H9 (cell line): ENCODE results near the gene CCDC160. TPM values are rescaled to one million over a fixed set of nuclear protein-coding genes. Genes with fewer than 3 reads are reported as not detected.
A peak's percentile ranks its signal among the peaks of the same experiment; 100 is the strongest.

Source experiments
- DNase-seq: peaks from one replicate; pipeline ENCODE4 v3.0.0-alpha.2; 2017
- H2AFZ ChIP-seq: one replicate; pipeline ENCODE4 v1.6.1; 2013; ENCODE audit warnings: mild to moderate bottlenecking, low read length, control low read depth, moderate library complexity
- H2AK5ac ChIP-seq: 2 replicates; pipeline ENCODE4 v1.6.1; 2013; ENCODE audit warnings: low read length, control low read depth, mixed read lengths; ENCODE audit not compliant: insufficient read length
- H2BK120ac ChIP-seq: one replicate; pipeline ENCODE4 v1.6.1; 2013; ENCODE audit warnings: low read depth, mild to moderate bottlenecking, low read length, control low read depth, inconsistent platforms; ENCODE audit not compliant: poor library complexity, severe bottlenecking
- H2BK12ac ChIP-seq: 2 replicates; pipeline ENCODE4 v1.6.1; 2013; ENCODE audit warnings: low read length, control low read depth, mixed read lengths, low read depth; ENCODE audit not compliant: insufficient read length
- H2BK15ac ChIP-seq: 2 replicates; pipeline ENCODE4 v1.6.1; 2013; ENCODE audit warnings: low read depth, low read length, control low read depth
- H2BK20ac ChIP-seq: one replicate; pipeline ENCODE4 v1.6.1; 2013; ENCODE audit warnings: low read depth, mild to moderate bottlenecking, low read length, control low read depth, inconsistent platforms; ENCODE audit not compliant: poor library complexity, severe bottlenecking
- H2BK5ac ChIP-seq: 2 replicates; pipeline ENCODE4 v1.6.1; 2013; ENCODE audit warnings: low read length, control low read depth, mixed read lengths; ENCODE audit not compliant: insufficient read length
- H3K14ac ChIP-seq: 2 replicates; pipeline ENCODE4 v1.6.1; 2013; ENCODE audit warnings: low read length, control low read depth; ENCODE audit not compliant: insufficient read depth
- H3K18ac ChIP-seq: 2 replicates; pipeline ENCODE4 v1.6.1; 2013; ENCODE audit warnings: low read depth, mild to moderate bottlenecking, mixed read lengths, low read length, control low read depth; ENCODE audit not compliant: insufficient read length
- H3K23ac ChIP-seq: 2 replicates; pipeline ENCODE4 v1.6.1; 2013; ENCODE audit warnings: low read length, control low read depth, mixed read lengths, low read depth; ENCODE audit not compliant: insufficient read length
- H3K23me2 ChIP-seq: 2 replicates; pipeline ENCODE4 v1.6.1; 2013; ENCODE audit warnings: low read depth, mild to moderate bottlenecking, mixed read lengths, low read length, control low read depth; ENCODE audit not compliant: insufficient read length, poor library complexity, severe bottlenecking
- H3K27ac ChIP-seq: 2 replicates; pipeline ENCODE4 v1.5.1; 2013; ENCODE audit warnings: low read length, control low read depth, mixed read lengths, low read depth; ENCODE audit not compliant: insufficient read length
- H3K27me3 ChIP-seq: 2 replicates; pipeline ENCODE4 v1.6.1; 2013; ENCODE audit warnings: low read length, control low read depth, inconsistent platforms; ENCODE audit not compliant: insufficient read depth
- H3K4ac ChIP-seq: 2 replicates; pipeline ENCODE4 v1.6.1; 2013; ENCODE audit warnings: low read depth, mild to moderate bottlenecking, control low read depth, inconsistent platforms, low read length, moderate library complexity
- H3K4me1 ChIP-seq: 2 replicates; pipeline ENCODE4 v1.6.1; 2013; ENCODE audit warnings: low read length, control low read depth, inconsistent platforms; ENCODE audit not compliant: insufficient read depth
- H3K4me2 ChIP-seq: 2 replicates; pipeline ENCODE4 v1.6.1; 2013; ENCODE audit warnings: low read length, control low read depth, mixed read lengths; ENCODE audit not compliant: insufficient read length, insufficient read depth
- H3K56ac ChIP-seq: 2 replicates; pipeline ENCODE4 v1.6.1; 2013; ENCODE audit warnings: low read depth, mild to moderate bottlenecking, mixed read lengths, low read length, control low read depth; ENCODE audit not compliant: insufficient read length
- H3K79me1 ChIP-seq: 2 replicates; pipeline ENCODE4 v1.6.1; 2013; ENCODE audit warnings: low read depth, mild to moderate bottlenecking, moderate library complexity, low read length, control low read depth, inconsistent platforms; ENCODE audit not compliant: insufficient read depth, poor library complexity, severe bottlenecking
- H3K79me2 ChIP-seq: 2 replicates; pipeline ENCODE4 v1.6.1; 2013; ENCODE audit warnings: low read length, control low read depth, inconsistent platforms; ENCODE audit not compliant: insufficient read depth
- H3K9ac ChIP-seq: 2 replicates; pipeline ENCODE4 v1.6.1; 2013; ENCODE audit warnings: low read length, control low read depth, mixed read lengths; ENCODE audit not compliant: insufficient read length; ENCODE audit errors: extremely low read depth
- H3K9me3 ChIP-seq: one replicate; pipeline ENCODE4 v1.6.1; 2013; ENCODE audit warnings: low read depth, low read length, inconsistent platforms; ENCODE audit not compliant: control insufficient read depth
- H3T11ph ChIP-seq: one replicate; pipeline ENCODE4 v1.6.1; 2013; ENCODE audit warnings: mild to moderate bottlenecking, low read length, control low read depth, inconsistent platforms
- H4K20me1 ChIP-seq: one replicate; pipeline ENCODE4 v1.6.1; 2013; ENCODE audit not compliant: control insufficient read depth, insufficient read length, insufficient read depth
- H4K5ac ChIP-seq: 2 replicates; pipeline ENCODE4 v1.6.1; 2013; ENCODE audit warnings: low read depth, mild to moderate bottlenecking, mixed read lengths, low read length, control low read depth; ENCODE audit not compliant: insufficient read length
- H4K8ac ChIP-seq: replicated peaks from 2 replicates; pipeline ENCODE4 v1.6.1; 2013; ENCODE audit warnings: low read length, control low read depth, mixed read lengths, low read depth; ENCODE audit not compliant: insufficient read length
- H4K91ac ChIP-seq: 2 replicates; pipeline ENCODE4 v1.6.1; 2013; ENCODE audit warnings: low read depth, mild to moderate bottlenecking, moderate library complexity, mixed read lengths, low read length, control low read depth; ENCODE audit not compliant: insufficient read length
- H3K27ac Mint-ChIP-seq, 3 experiments: 2 replicates in 2 of 3; 3 replicates in 1 of 3; pipeline ENCODE4 v1.8.0; 2020 to 2021; ENCODE audit warnings: mixed read lengths in 3 of 3, mild to moderate bottlenecking in 1 of 3, moderate library complexity in 1 of 3
- H3K27me3 Mint-ChIP-seq: 2 replicates; pipeline ENCODE4 v1.8.0; 2021; ENCODE audit warnings: low read depth, mild to moderate bottlenecking, moderate library complexity, mixed read lengths
- H3K36me3 Mint-ChIP-seq, 3 experiments: 2 replicates in 2 of 3; 3 replicates in 1 of 3; pipeline ENCODE4 v1.8.0; 2020 to 2021; ENCODE audit warnings: low read depth in 3 of 3, mixed read lengths in 3 of 3; ENCODE audit not compliant: insufficient read depth in 1 of 3
- H3K4me1 Mint-ChIP-seq, 2 experiments: 2 replicates each; pipeline ENCODE4 v1.8.0; 2020; ENCODE audit warnings: mixed read lengths in 2 of 2
- H3K4me3 Mint-ChIP-seq, 2 experiments: 2 replicates in 1 of 2; 3 replicates in 1 of 2; pipeline ENCODE4 v1.8.0; 2020 to 2021; ENCODE audit warnings: mild to moderate bottlenecking in 2 of 2, mixed read lengths in 2 of 2, moderate library complexity in 1 of 2
- H3K9me3 Mint-ChIP-seq, 2 experiments: 2 replicates in 1 of 2; 3 replicates in 1 of 2; pipeline ENCODE4 v1.8.0; 2020; ENCODE audit warnings: mild to moderate bottlenecking in 2 of 2, mixed read lengths in 2 of 2, moderate library complexity in 1 of 2
- WGBS: extraction: QIAGEN DNeasy Blood & Tissue Kit; methylation state at CpG from one replicate; pipeline ENCODE4 v1.1.7; 2013; ENCODE audit warnings: missing lambda C conversion rate, low lambda C conversion rate, mixed read lengths; ENCODE audit not compliant: insufficient read length; ENCODE audit errors: extremely low coverage; 5-methylcytosine and 5-hydroxymethylcytosine counted together
- long read RNA-seq: library from polyadenylated mRNA; unstranded; transcript quantifications from one replicate; pipeline ENCODE4 v2.0.0, GENCODE V29; 2020
- total RNA-seq: library from RNA; stranded (reverse); gene quantifications from 2 replicates; pipeline ENCODE4 v1.2.1, GENCODE V29; 2021
- TF ChIP-seq, protein P1 (sequence below): fragments of 200-600 bp; sonication (generic); conservative IDR thresholded peaks from 3 replicates; pipeline ENCODE4 v1.8.0; 2021; ENCODE audit warnings: antibody characterized with exemption, mild to moderate bottlenecking

The CCDC160 gene
- total RNA-seq: 0.97 and 1.2 TPM in 2 replicates
- long read RNA-seq, partial matches to known transcripts: 0 of 11 reads
- long read RNA-seq, other reads (novel, unspliced or antisense): 7 of 11 reads

DNA sequence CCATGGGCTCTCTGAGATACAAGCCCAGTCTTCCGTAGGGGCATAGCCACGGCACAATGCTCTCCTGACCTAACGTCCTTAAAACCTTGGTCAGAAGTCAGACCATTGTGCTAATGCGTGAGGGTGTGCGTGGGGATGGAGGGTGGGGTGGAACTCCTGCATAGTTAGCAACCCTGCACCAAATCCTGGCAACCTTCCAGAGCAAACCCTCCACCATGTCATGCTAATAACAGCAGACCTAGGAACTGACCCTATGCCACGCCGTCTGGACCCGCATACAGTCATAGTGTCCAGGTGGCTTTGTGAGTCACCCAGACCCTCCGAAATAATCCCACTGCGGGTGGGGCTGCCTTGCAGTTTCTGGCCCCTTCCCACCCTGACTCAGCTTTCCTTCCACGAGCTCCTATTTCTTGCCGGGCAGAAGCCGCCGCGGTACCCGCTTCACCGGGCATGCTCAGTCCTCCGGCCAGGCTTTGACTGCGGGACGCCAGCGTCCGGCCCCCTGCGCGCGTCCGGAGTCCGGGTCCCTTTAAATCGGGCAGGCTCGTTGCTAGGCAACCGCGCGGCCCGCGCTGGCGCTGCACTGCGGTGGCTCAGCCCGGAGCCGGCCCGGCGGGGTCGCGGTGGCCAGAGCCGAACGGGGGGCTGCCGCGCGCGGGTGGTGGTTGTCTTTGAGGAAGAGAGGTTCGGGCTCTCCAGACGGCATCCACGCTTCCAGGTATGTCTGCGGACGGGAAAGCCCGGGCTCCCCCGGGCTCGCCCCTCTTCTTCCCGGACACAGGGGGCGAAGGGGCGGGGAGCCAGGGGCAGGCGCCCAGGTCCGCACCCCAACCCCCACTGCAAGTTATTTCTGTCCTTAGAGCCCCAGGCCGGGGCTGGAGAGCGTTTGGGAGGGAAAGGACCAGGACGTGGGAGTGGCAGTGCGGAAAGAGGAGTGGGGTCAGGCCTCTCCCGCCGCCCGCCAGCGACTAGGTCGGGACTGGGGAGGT, at the start of gene CCDC160:
Gene CCDC160, plus strand, starts transcription at position 557 of the 989 bp plus-strand sequence. CDS start 7,619 bp downstream, outside the sequence.
- Mint-ChIP-seq H3K4me1 (peaks cover 25 to 40% of the 10 kb centered on the region in 2 experiments), H3K27me3 (peaks cover 4% of the 10 kb centered on the region; the same call in 1 of the 2 replicates), H3K27ac (no peak within 1 kb of the TSS; a peak in 1 of 7 replicates), H3K36me3 (no peaks in the 10 kb centered on the region; a peak in 1 of 7 replicates), H3K4me3 (peak within 1 kb of the TSS; percentile 64 to 84), H3K9me3 (peaks cover 0 to 30% of the 10 kb centered on the region in 2 experiments; a peak in 2 of 5 replicates)
- H3K23ac ChIP-seq: no peak within 1 kb of the TSS
- H3K18ac ChIP-seq: no peak within 1 kb of the TSS
- no peak within 1 kb of the TSS for H2AFZ ChIP-seq
- H3K23me2 ChIP-seq: peaks cover 4% of the 10 kb centered on the region
- TF ChIP-seq, protein P1, sequence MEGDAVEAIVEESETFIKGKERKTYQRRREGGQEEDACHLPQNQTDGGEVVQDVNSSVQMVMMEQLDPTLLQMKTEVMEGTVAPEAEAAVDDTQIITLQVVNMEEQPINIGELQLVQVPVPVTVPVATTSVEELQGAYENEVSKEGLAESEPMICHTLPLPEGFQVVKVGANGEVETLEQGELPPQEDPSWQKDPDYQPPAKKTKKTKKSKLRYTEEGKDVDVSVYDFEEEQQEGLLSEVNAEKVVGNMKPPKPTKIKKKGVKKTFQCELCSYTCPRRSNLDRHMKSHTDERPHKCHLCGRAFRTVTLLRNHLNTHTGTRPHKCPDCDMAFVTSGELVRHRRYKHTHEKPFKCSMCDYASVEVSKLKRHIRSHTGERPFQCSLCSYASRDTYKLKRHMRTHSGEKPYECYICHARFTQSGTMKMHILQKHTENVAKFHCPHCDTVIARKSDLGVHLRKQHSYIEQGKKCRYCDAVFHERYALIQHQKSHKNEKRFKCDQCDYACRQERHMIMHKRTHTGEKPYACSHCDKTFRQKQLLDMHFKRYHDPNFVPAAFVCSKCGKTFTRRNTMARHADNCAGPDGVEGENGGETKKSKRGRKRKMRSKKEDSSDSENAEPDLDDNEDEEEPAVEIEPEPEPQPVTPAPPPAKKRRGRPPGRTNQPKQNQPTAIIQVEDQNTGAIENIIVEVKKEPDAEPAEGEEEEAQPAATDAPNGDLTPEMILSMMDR: no peak
- H3K9ac ChIP-seq: no peak within 1 kb of the TSS
- DNase-seq: peak; percentile 78
- H3K4me2 ChIP-seq: peak within 1 kb of the TSS; percentile 65
- H2BK15ac ChIP-seq: no peak within 1 kb of the TSS
- H2AK5ac ChIP-seq: no peak within 1 kb of the TSS
- no peaks in the 10 kb centered on the region for H3K79me1 ChIP-seq
- no peak within 1 kb of the TSS for H3K27ac ChIP-seq
- no peaks in the 10 kb centered on the region for H3K27me3 ChIP-seq
- WGBS: no CpG with 5 or more reads among the region's 70 CpGs
- no peak within 1 kb of the TSS for H3K4ac ChIP-seq
- no peak within 1 kb of the TSS for H3K56ac ChIP-seq
- H3K14ac ChIP-seq: no peak within 1 kb of the TSS
- H3K4me1 ChIP-seq: peaks cover 8% of the 10 kb centered on the region; the same call in 1 of the 2 replicates
- no peak within 1 kb of the TSS for H4K5ac ChIP-seq
- no peak within 1 kb of the TSS for H4K8ac ChIP-seq
- H2BK5ac ChIP-seq: no peak within 1 kb of the TSS
- H2BK12ac ChIP-seq: no peak within 1 kb of the TSS
- no peak within 1 kb of the TSS for H2BK20ac ChIP-seq
- no peaks in the 10 kb centered on the region for H3K9me3 ChIP-seq
- H4K20me1 ChIP-seq: no peaks in the 10 kb centered on the region
- H4K91ac ChIP-seq: no peak within 1 kb of the TSS
- H2BK120ac ChIP-seq: no peak within 1 kb of the TSS
- H3K79me2 ChIP-seq: no peaks in the 10 kb centered on the region
- H3T11ph ChIP-seq: no peak within 1 kb of the TSS
